ENCODE measurements around the gene DBET.
"Not testable (repeated sequence)": the region's sequence is repeated elsewhere in the genome, so short reads cannot be mapped to it uniquely, and the experiment has no call there.

The DBET gene

GRCh38 chr4:190064342-190064741 lies at the start of gene DBET:
Gene DBET (plus strand): TSS chr4:190064502.
- not testable (repeated sequence) for DNase-seq

DNA sequence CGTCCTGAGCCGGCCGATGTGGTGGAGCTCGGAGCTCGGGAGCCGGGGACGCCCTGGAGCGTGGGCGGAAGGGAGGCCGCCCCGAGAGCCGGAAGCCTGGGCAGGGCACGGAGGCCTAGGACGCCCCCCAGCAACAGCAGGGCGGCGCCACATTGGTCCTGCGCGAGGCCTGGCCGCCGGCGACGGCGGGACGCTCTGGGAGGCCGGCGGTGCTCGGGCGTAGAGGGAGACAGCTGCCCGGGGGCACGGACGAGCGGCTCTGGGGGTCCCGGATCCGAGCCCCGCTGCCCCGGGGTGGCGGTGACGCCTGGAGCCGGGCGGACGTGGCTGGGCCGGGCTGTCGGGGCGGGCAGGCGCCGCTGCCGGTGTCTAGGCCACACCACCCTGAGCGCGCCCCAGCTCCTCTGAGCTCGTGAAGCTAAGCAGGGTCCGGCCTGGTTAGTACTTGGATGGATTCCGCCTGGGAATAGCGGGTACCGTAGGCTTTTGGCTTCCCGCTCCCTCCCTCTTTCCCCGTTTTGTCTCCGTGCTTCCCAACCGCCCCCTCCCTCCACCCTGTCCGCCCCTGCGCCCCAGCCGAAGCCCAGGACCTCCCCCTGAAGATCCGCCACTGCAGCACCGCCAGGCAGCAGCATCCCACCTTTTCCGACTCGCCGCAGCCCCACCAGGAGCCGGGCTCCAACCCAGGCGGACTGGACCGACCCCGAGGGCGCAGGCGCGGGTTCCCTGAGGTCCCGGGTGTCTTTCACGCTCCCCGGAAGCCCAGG lies 49.3 kb upstream of the DBET start:
- peak in 1 of 2 donors; percentile 3 for DNase-seq

GRCh38 chr4:190015538-190016368 lies 48.5 kb upstream of the DBET start:
- no peak for DNase-seq

- DNase-seq, result no peak
These were observed 47.7 kb upstream of the DBET start for GRCh38 chr4:190016369-190017289.

- DNase-seq, result no peak
These were observed 46.7 kb upstream of the DBET start for GRCh38 chr4:190017357-190018200.

DNA sequence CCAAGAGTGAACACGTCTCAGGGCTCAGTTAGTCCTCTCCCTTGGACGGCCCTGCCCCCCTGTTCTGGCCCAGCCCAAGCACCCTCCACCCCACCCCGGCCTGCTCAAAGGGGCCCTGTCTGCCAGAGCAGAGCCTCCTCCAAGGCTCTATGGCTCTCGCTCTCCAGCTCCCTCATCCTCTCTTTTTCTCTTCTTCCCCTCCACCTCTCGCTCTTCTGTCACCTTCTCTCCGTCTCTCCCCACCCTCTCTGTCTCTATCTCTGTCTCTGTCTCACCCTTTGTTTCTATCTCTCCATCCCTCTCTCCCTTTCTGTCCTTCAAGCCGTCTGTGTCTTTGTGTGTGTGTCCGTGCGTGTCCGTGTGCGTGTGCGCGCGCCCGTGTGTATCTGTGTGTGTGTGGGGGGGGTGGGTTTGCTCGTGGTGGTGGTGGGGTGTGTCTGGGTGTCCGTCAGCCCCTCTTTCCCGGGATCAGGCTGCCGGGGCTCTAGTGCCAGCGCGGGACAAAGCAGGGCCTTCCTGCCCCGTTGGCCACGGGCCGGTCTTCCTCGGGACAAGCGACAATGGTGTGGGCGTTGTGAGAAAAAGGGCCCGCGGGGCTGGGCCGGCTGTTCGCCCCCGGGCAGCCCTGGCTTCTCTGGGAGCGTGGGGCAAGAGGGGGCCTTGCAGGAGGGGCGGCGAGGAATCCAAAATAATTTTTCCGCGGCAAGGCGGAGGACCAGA lies 45.9 kb upstream of the DBET start:
- DNase-seq, result no peak

- no peak for DNase-seq
These were observed 45.1 kb upstream of the DBET start for GRCh38 chr4:190019023-190019858.

- DNase-seq, result not testable (repeated sequence)
These were observed 44.3 kb upstream of the DBET start for GRCh38 chr4:190019859-190020463.

- peak in 1 of 2 donors; percentile 12 for DNase-seq
These were observed 43.2 kb upstream of the DBET start for GRCh38 chr4:190020790-190021717.

GRCh38 chr4:190021973-190022372 lies 42.3 kb upstream of the DBET start:
- DNase-seq, result not testable (repeated sequence)

GRCh38 chr4:190022614-190023281 lies 41.6 kb upstream of the DBET start:
- not testable (repeated sequence) for DNase-seq

DNA sequence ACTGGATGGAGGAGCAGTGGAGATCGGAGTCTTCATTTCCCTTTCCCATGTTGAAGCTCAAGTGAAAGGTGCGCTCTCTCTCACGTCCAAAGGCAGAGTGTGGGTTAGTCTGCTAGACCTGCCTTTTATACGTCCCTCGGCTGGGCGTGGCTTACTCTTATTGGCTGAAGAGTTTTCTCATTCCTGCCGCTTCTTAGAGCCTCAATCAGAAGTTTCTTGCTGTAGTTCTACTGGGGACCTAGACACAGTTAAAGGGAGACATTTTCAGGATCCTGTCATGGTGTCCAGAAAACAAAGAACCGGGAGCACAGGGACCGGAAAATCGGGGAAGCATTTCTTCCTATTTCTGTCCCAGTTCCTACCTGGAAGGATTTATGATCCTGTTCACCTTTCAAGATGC lies 37.1 kb upstream of the DBET start, which contains the start of gene FRG2:
Gene FRG2, minus strand, starts transcription at position 101 of the 400 bp plus-strand sequence. Its CDS starts 52 bp downstream, at position 49.
- DNase-seq, result not testable (repeated sequence)

DNA sequence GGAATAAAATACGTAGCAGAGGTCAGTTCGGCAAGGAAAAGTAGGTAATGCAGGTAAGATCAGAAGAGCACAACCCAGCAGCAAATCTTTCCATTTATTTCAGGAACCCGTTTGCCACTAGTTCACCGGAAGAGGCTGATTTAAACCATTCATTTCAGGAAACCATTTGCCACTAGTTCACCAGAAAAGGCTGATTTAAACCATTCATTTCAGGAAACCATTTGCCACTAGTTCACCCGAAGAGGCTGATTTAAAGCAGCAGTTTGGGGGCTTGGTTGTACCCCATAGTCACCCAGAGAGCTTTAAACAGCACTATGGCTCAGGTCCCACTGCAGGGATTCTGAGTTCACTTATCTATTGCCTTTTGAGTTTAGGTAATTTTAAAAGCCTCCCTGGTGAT lies 33.0 kb upstream of the DBET start:
- not testable (repeated sequence) for DNase-seq

DNA sequence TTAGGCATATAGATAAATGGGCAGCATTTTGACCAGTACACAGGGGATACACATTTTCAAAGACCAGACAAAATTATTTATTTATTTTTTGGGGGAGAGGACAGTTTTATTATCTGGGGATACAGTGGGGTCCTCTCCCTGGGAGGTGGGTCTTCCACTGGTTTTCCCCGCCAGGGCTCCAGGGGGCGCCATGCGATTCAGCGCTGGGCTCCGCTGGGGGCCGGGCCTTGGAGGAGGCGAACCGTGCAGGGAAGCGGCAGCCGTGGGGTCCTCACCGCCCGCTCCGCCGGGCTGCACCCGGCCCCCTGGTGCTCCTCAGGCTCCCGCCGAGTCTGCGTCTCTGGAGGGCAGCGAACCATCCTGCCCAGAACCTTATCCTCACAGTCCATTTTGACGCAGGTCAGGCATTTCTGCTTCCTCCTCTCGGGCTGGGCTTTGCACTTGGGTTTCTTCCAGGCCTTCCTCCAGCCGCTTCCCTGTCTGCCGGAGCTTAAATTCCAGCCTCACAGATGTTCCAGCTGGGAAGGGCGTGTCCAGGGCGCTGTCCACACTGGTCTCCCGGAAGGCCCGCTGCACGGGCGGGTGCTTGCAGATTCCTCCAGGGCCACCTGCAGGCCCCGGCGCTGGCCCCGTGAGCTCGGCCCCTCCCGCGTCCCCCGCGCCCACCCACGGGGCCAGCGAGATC lies 26.5 kb upstream of the DBET start:
- peak in 1 of 2 donors; percentile 23 for DNase-seq

DNA sequence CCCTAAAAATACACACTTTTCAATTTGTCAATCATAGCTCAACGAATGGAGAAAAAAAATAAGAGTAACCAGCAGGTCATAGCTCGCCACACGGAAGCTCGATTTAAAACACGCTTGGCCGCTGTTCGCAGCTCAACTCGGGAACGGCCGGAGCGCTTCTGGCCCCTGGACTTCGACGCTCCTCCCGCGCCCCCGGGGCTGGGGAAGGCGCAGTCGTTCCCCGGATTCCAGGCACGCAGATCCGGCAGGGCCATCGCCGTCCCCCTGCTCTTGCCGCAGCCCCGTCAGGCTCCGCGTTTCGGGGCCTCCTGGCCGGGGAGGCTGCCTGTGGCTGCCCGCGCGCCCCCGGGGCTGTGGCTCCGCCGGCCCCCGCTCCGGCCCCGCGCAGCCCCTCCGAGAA lies 23.4 kb upstream of the DBET start:
- DNase-seq, result not testable (repeated sequence)

- DNase-seq, result not testable (repeated sequence)
These were observed 16.7 kb upstream of the DBET start for GRCh38 chr4:190047627-190048026.

Data from CD4-positive, alpha-beta T cell treated with Interleukin-4 for 1 hour (primary cell).